DMS114 treated with DMSO at 0.1 percent for 48 hours (cell line): ENCODE results near the gene HTR3B.
"Not testable (repeated sequence)": the region's sequence is repeated elsewhere in the genome, so short reads cannot be mapped to it uniquely, and the experiment has no call there.

ENCODE experiments used
- DNase-seq: peaks from one replicate; lab custom pipeline; 2025; ENCODE audit not compliant: unreplicated experiment; lab: John Stamatoyannopoulos, UW

The HTR3B gene

DNA sequence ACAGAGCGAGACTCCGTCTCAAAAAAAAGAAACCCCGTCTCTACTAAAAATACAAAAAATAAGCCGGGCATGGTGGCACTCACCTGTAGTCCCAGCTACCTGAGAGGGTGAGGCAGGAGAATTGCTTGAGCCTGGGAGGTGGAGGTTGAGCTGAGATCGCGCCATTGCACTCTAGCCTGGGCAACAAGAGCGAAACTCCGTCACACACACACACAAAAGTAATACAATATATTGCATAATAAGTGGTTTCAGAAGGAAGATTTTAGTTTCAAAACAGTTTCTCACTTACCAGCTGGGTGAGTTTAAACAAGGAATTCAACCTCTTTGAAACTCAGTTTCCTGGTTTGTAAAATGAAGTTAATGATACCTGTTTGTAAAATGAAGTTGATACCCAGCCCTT, 37.7 kb downstream of the HTR3B start:
- DNase-seq = no peak

DNA sequence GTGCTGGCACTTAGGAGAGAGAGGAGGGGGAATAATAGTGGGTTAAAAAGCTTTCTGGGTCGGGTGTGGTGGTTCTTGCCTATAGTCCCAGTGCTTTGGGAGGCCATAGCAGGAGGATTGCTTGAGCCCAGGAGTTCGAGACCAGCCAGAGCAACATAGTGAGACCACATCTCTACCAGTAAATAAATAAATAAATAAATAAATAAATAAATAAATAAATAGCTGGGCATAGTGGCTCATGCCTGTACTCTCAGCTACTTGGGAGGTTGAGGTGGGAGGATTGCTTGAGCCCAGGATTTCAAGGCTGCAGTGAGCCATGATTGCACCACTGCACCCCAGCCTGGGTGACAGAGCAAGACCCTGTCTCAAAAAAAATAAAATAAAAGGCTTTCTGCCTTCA, 41.6 kb downstream of the HTR3B start:
- not testable (repeated sequence) for DNase-seq

DNA sequence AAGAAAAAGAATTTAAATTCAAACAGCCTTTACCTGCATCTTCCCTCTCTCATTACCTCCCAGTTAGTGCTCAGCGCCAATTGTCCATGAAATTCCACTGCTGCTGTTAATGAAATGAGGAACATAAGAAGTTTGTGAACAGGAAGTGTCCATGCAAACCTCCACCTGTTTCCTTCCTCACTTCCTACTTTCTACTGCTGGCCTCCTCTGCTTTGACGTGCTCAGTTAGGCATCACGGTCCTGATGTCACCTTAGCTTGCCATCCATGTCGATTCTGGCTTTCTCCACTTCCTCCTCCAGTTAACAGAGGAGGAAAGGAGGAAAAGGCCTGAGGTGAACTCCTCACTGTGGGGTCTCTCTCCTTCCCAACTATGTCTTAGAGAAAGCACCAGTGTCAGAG, 43.4 kb downstream of the HTR3B start:
- DNase-seq = no peak

DNA sequence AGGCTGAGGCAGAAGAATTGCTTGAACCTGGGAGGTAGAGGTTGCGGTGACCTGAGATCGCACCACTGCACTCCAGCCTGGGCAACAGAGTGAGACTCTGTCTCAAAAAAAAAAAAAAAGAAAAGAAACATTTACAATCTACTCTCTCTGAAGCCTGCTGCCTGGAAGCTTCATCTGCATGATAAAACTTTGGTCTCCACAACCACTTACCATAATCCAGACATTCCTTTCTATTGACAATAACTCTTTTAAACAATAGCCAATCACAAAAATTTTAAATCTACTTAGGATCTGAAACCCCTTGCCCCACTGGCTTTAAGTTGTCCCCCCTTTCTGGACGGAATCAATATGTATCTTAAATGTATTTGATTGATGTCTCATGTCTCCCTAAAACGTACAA, 45.3 kb downstream of the HTR3B start:
- no peak for DNase-seq

DNA sequence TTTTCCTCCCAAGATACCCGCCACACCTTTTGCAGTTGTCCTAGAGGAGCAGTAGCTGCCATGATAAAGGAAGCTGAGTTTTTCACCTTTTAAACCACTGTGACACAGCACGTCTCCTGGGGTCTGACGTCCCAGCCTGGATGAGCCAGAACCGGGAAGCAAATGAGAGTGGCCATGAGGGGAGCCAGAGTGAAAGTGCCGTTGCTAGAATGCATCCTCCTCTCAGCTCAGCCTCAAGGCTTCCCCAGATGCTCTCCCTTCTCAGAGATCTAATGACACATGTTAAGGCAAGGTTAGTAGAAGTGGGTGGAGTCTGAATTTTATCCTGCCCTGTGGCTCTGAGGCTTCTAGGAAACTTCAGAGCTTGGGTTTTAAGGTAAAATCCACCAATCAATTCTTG, 46.9 kb downstream of the HTR3B start:
- no peak for DNase-seq

DNA sequence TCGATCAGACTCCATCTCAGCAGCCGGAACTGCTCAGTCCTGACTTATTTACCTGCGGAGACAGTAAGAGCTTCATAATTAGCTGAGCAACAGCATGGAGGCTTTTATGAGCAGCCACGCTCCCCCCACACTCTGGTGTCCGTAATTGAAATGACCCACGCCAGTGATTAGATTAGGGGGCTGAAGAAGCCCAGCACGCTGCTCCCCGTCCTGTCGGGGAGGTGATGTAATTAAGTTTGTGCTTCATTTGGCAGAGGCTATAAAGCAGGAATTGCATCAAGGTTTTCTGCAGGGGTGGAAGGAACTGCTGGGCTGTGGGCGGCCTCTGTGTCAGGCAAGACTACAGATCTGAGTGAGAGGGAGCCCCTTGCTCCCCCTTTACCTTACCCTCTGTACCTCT, 47.5 kb downstream of the HTR3B start:
- DNase-seq = no peak

DNA sequence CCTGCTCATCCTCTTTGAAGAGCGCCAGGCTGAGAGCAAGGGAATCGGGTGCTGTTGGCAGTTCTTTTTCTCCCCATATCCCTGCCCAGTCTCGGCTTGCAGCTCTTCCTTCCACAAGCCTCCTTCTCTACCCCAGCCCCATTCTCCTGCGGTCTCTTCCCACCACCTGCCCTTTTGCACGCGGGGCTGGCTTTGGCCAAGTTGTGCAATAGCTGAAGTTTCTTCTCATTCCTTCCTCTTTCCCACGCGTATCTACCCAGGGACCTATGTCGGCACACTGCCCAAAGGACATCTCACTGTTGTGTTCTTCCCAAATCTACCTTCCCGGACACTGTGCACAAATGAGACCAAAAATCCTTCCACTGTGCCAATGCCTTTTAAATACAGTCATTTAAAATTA, 48.0 kb downstream of the HTR3B start:
- DNase-seq = no peak

DNA sequence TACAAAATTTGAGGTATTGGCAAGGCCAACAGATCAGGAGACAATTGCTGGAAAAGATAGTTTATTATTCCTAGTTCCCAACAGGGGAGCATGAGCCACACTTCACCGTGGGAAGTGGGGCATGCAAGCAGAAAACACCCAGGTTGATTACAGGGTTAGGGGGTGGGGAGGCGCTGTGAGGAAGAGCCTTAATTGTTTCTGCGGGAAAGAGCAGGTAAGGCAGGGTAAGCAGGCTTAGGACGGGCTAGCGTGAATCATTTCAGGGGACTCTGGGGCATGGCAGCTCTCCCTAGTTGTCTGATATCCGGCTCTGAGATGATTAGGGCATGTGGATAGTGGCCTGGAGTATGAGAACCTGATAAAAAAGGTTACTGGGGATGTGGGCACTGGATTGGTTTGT, 49.6 kb downstream of the HTR3B start:
- no peak for DNase-seq

DNA sequence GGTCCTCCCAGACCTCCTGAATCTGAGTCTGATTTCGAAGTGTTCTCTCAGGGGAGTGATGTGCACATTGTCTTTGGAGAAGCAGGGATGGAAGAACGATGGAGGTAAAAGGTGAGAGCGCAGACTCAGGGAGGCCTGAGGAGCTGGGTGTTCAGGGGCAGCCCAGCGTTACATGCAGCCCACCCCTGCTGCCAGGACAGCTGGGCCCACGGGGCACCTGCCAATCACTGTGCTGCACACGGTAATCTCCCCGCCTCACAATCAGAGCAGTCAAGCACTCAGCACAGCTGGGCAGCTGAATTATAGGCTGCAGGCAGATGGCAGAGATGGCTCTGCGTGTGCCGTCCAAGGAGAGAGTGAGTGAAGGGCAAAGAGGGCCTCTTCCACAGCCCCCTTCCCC, 52.4 kb downstream of the HTR3B start:
- DNase-seq = no peak

DNA sequence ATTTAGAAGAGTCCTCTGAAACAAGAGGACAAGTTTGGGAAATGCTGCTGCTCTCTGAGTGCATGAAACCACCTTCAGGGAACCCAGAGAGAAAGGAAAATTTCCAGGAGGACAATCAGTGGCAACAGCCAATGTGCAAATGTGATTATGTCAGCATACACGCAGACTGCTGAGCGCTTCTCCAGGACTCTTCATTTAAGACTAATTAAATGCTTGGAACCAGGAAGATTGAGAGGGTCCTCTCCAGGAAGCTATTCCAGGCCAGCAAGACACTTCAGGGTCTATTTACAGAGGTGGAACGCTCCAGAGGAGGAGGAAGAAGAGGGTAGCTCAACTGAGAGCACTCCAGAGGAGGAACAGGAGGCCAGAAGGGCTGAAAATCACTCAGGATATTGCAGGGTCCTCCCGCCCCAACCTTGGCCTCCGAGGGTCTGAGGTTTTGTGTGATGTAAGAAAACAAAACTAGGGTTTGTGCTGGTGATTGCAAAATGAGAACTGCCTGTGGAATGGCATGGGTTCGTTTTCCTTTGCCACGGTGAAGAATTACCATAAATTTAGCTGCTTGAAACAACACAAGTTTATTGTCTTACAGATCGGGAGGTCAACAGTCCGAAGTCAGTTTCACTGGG, 56.2 kb downstream of the HTR3B start:
- no peak for DNase-seq

DNA sequence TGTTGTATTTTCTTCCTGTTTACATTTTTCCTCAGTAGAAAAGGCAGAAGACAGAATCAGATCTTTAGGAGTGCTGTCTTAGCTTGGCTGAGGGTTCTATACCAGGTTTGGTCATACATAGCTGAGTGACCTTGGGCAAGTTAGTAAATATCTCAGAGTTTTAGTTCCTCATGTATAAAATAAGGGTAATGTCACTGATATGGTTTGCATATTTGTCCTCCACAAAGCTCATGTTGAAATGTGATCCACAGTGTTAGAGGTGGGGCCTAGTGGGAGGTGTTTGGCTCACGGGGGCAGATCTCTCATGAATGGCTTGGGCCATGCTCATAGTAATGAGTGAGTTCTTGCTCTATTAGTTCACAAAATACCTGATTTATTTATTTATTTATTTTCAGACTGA, 62.8 kb downstream of the HTR3B start:
- no peak for DNase-seq

DNA sequence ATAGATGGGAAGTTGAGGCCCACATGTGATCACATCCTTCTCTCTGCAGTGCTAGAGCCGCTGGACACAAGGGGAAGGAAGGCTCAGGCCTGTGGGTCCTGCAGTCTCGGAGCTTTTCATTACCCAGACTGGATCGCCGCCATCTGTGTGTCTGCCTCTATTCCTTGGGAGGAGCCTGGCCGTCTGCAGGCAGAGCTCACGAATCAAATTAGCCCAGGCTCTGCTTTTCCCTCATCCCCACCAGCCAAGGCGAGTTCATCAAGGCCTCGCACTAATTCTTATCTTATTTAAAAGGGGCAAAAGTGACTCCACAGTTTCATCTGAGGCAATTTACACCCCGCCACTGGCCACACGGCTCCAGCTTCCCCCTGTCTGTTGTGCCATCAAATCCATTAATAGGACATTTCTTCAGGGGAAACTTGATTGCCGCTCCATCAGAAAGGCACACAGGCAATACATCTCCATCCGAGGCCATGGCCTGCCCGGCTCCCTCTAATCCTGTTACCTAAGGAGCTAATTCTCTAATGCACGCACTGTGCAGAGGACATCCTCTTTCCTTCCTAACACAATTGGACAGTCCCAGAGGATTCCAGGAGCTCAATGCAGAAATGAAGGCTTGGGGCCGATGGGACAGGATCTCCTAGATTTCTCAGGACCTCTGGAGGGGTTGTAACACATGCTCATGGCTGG, 67.1 kb downstream of the HTR3B start:
- DNase-seq = no peak

DNA sequence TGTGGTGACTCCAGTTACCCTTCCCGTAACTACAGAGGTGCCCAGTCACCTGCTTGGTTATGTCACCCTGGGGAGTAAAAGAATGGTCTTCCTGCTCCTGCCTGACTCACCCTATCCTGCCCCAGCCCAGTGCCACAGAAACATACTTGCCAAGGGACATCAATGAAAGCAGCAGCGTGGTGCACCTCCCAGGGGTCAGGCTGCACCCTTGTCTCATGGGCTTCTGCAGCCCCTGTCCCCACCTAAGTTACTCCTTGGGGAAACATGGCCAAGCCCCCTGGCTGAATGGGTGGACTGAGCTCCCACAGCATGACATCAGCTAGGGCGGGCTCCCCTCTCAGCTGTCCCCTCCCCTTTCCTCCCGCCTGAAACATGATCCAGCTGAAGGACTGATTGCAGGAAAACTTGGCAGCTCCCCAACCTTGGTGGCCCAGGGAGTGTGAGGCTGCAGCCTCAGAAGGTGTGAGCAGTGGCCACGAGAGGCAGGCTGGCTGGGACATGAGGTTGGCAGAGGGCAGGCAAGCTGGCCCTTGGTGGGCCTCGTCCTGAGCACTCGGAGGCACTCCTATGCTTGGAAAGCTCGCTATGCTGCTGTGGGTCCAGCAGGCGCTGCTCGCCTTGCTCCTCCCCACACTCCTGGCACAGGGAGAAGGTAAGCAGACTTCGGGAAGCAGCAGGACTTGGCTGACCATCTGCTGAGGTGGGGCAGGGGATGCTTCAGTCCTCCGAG, 70.3 kb downstream of the HTR3B start, which contains the start of gene HTR3A:
HTR3A (plus strand) TSS at position 368 of the 730 bp plus-strand sequence; CDS start at position 586, 218 bp downstream.
- DNase-seq = no peak

DNA sequence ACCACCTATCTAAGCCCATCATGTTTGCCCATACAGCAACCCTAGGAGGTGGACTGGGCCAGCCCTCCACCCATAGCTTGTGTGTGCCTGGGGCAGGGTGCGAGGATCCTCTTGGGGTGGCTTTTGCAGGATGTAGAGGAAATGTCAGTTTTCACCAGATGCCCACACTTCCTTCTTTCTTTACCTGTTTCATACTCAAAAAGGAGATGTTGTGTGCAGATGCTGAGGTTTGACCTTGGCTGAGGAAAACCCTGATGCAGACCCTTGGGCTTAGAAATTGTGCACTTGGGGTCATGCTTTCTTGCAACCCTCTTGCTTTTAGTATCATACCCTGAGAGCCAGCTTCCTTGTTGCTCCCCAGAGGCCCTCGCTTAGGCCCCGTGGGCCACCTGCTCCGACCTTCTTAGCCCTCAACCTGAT, 72.5 kb downstream of the HTR3B start:
- DNase-seq = no peak

DNA sequence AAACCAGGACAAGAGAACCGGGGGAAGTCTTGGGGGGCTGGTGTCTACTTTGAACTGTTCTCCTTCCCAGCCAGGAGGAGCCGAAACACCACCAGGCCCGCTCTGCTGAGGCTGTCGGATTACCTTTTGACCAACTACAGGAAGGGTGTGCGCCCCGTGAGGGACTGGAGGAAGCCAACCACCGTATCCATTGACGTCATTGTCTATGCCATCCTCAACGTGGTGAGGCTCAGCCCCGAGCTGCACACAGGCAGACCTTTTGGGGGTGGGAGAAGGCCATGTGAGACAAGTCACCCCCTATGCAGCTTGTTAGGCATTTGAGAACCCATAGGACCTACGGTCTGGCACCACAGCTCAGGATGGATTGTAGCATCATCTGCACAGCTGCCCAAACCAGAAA, 73.1 kb downstream of the HTR3B start:
- no peak for DNase-seq

DNA sequence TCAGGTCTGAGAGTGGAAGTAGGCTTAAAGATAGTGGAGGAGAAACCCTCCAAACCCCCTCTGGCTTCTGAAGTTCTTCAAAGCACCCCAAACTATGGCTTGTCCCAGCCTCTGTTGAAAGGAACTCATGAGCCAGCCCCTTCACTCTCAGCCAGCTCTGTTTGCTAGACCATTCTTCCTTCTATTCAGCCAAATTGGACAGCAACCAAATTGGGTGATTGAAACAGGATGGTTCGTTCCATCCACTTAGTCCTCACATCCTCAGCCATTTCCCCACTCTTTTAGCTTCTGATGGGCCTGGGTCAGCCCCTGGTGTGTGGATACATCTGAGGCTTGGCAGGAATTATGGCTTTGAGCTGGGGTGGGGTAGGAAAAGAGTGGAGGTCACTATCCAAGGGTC, 74.8 kb downstream of the HTR3B start:
- DNase-seq = no peak

DNA sequence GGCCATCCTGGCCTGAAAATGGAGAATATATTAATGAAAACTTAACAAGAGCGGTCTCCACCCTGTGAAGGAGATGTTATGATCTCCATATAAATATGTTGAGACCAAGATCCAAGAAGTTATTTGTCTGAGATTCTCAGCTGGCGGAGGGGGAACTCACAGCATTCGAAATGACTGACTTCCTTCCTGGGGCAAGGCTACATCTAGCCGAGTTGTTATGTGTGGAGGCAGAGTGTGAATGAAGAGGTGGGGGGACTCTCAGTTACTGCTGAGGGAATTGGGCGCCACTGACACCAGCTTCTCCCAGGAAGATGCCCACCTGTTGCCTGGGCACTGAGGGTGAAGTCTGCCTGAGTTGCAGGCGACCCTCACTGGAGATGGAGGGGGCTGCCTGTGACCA, 76.2 kb downstream of the HTR3B start:
- no peak for DNase-seq

DNA sequence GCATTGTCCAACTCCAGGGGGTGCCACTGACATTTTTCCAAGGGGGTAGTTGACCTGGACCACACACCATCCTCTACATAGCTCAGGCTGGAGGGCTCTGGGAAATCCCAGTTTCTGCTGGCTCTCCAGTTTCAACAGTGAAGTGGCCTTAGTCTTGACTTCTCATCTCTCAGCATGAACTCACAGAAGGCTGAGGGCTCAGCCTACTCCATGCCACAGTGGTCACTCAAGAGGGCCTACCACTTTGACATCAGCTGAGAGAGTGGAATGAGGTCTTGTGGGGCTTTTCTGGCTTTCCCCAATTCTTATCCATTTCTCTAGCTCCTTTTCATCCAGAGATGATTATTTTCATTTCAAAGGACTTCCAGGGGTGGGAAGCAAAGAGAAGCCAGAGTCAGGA, 77.7 kb downstream of the HTR3B start:
- DNase-seq = no peak

DNA sequence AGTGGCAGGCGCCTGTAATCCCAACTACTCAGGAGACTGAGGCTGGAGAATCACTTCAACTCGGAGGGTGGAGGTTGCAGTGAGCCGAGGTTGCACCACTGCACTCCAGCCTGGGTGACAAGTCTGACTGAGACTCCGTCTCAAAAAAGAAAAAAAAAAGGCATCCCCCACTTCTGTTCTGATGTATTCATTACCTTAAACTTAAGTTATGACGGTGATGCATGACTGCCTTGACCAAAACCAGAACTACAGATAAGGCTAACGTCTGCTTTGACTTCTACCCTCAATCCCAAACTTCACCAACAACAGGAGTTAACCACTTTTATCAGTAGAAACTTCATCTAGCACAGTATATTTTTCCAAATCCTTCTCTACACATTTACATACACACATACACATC, 80.2 kb downstream of the HTR3B start:
- no peak for DNase-seq

DNA sequence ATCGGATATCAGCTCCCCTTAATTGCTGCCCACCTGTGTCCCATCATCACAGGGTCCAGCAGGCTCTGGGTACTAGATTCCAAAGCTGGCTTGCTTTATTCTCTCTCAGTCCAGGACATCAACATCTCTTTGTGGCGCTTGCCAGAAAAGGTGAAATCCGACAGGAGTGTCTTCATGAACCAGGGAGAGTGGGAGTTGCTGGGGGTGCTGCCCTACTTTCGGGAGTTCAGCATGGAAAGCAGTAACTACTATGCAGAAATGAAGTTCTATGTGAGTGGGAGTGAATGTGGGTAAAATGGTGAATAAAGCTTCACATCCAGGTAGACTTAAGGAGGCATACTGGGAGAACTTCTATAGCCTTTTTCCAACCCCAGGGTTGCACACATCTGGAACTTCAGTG, 81.3 kb downstream of the HTR3B start:
- DNase-seq = no peak

DNA sequence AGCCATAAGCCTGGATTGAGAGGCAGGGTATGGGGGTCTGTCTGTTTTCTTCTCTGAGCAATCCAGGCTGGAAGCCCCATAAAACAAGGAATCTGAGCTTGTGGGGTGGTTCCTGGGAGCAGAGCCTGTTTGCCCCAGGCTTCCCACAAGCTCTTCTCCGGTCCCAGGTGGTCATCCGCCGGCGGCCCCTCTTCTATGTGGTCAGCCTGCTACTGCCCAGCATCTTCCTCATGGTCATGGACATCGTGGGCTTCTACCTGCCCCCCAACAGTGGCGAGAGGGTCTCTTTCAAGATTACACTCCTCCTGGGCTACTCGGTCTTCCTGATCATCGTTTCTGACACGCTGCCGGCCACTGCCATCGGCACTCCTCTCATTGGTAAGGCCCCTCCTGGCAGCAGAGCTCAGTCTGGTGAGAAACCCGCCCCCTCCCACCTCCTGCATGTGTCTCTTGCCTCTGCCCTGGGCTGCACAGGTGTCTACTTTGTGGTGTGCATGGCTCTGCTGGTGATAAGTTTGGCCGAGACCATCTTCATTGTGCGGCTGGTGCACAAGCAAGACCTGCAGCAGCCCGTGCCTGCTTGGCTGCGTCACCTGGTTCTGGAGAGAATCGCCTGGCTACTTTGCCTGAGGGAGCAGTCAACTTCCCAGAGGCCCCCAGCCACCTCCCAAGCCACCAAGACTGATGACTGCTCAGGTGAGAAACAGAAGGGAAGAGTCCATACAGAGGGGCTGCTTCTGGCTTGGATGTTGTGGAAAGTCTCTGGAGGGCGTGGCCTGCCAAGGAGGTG, 82.0 kb downstream of the HTR3B start:
- DNase-seq = no peak

DNA sequence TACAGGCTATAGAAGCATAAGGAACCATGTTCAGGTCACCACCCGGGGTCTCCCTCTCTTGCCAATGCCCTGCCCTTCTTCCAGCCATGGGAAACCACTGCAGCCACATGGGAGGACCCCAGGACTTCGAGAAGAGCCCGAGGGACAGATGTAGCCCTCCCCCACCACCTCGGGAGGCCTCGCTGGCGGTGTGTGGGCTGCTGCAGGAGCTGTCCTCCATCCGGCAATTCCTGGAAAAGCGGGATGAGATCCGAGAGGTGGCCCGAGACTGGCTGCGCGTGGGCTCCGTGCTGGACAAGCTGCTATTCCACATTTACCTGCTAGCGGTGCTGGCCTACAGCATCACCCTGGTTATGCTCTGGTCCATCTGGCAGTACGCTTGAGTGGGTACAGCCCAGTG, 84.8 kb downstream of the HTR3B start:
- no peak for DNase-seq
